GM21390 (cell line): ENCODE results near the gene MRAP2.
"Not testable (repeated sequence)": the region's sequence is repeated elsewhere in the genome, so short reads cannot be mapped to it uniquely, and the experiment has no call there.

Source experiments
- ATAC-seq: cut with Tn5 transposase; IDR thresholded peaks from one replicate; pipeline ENCODE4 v1.9.1; 2021; ENCODE audit not compliant: unreplicated experiment

MRAP2 gene

GRCh38 chr6:84129588-84129987 is 96.0 kb downstream of the MRAP2 start:
- ATAC-seq, result not testable (repeated sequence)

DNA sequence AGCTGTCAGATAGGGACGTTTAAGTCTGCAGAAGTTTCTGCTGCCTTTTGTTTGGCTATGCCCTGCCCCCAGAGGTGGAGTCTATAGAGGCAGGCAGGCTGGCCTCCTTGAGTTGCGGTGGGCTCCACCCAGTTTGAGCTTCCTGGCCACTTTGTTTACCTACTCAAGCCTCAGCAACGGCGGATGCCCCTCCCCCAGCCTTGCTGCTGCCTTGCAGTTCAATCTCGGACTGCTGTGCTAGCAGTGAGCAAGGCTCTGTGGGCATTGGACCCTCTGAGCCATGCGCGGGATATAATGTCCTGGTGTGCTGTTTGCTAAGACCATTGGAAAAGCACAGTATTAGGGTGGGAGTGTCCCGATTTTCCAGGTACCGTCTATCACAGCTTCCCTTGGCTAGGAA is 99.8 kb downstream of the MRAP2 start:
- ATAC-seq, result not testable (repeated sequence)

DNA sequence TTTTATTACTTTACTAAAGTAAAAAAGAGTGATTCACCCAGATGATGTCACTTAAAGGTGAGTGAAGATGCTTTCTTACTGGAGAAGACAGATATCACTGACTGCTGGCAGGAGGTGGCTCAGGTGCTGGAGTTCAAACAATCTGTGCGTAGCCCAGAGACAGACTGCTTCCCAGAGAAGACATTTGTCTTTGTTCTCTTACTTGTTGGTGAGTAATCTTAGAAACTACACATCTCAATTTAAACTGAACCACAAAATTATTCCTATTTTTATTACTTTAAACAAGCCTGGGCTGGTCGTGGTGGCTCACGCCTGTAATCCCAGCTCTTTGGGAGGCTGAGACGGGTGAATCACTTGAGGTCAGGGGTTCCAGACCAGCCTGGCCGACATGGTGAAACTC is 101.7 kb downstream of the MRAP2 start:
- ATAC-seq, result no peak

DNA sequence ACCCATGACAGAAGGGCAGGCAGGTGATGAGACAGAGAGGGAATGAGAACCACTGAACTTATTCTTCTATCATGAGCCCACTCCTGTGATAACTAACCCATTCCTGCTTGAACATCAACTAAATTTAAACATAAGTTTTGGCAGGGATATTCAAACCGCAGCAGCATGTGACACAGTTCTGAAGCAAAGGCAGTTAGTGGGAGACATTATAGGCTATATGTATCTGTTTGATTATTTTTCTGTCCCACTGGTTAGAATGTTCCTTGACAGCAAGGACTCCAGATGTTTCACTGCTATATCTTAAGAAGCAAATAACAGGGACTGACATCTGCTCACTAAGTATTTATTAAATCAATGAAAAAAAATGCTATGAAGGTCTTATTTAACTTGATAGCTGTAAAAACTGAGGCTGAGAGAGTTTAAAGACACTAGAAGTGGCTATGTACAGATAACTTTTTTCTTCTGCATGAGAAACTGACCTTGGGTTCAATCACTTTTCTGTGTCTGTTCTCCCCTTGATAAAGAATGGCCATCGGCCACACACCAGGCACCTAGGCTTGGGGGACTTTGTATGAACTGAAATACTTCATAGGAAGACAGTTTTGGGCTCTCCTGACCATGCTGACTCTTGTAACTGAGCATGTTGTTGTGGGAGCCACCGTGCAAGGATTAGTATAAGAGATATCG is 102.9 kb downstream of the MRAP2 start:
- no peak for ATAC-seq

GRCh38 chr6:84137051-84137375 is 103.4 kb downstream of the MRAP2 start:
- ATAC-seq, result no peak

DNA sequence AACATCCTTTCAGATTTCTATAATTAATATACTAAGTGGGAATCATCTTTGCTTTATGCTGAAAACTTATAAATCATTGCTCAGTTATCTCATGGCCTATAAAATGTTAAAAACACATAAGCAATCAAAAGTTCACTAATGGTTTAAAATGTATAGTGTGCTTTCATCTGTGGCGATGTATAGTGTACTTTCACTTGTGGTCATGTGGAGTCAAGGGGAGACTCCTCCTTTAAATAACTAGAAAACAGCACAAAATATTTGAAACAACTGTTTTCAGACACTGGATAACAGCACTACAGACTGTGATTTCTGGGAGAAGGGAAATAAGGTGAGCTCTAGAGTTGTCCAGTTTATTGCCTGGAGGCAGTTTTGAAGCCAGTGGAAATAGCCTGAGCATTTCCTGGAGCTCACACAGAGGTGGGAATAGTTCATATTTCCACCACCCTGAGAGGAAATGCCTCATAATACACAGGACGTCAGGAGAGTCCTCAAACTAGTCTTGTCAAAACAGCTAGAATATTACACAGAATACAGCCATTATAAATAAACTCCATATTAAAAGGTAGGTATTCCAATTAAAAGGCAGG is 104.5 kb downstream of the MRAP2 start:
- no peak for ATAC-seq

DNA sequence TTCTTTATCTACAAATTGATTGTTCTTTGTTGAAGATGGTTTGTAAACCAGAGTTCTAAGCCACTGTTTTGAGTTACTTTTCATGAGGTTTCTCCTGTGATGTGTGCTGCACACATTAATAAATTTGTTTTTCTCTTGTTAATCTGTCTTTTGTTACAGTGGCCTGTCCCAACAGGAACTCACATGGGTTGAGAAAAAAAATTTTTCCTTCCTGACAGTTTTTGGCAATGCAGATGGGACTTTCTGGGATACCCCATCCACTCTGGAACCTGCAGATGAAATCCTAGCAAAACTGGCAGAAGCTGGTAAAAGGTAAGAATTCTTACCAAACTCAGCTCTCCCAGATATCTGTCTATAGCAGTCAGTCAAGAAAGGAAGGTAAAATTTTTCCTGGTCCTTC is 105.7 kb downstream of the MRAP2 start:
- ATAC-seq, result no peak
